ENCODE measurements around the gene KRT71.

The KRT71 gene

GRCh38 chr12:52524241-52524897 lies 28.6 kb downstream of the KRT71 start:
- intact Hi-C loops (cut with DNase I), result no loop called here
- no peak for DNase-seq

DNA sequence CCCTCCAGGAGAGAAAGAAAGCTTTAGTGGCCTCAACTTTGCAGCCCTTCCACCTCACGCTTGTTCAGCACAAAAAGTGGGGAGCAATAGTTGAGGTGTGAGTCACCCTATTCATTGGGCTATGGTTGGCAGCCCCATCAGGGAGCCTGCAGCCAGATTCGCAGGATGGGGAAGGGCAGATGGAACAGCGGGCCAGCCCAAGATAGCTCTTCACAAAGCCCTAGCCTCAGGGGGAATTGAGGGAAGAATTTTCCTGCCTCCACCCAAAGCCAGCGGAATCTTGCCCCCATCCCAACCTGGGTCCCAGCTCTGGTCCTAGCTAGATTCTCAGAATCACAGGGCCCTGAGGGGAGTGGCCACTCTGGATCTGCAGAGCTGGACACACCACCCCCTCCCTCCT lies 29.1 kb downstream of the KRT71 start:
- intact Hi-C loops (cut with DNase I), result no loop called here
- DNase-seq, result no peak

- intact Hi-C loops (cut with DNase I), result no loop called here
- DNase-seq, result peak in 4 of 10 donors; percentile 32 to 89 (median 50)
These were observed 30.5 kb downstream of the KRT71 start for GRCh38 chr12:52522346-52523011.

DNA sequence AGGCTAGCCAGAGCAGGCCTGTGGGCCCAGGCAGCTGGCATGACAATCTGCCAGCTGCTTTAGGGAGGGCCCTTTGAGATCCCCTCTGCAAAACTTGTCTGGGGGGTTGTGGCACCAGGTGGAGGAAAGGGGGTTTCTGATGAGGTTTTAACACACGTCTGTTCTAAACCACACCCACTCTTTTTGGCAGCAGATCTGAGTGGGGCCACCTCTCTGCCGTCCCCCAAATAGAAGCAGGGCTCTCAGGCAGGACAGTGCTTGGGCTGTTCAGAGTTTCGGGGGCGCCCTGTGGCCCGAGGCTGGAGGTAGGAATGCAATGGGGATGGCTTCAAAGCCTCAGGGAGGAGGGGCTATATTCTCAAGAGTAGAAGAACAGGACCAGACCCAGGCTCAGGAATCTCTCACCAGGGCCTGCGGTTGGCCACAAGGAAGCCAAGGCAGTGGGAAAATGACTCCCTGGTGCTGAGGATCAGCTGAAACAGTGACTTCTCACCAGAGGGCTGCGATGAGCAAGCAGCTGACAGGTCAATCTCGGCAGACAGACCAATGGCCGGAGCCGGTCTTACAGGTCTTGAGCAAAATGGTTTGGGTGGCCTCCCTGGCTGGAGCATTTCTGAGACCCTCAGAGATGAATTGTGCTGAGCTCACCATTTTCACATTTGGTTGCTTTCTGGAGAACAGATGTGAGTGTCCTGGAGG lies 31.2 kb downstream of the KRT71 start:
- no peak for DNase-seq
- intact Hi-C loops (cut with DNase I), result no loop called here

GRCh38 chr12:52521175-52521567 lies 31.8 kb downstream of the KRT71 start:
- no peak for DNase-seq
- intact Hi-C loops (cut with DNase I), result no loop called here

DNA sequence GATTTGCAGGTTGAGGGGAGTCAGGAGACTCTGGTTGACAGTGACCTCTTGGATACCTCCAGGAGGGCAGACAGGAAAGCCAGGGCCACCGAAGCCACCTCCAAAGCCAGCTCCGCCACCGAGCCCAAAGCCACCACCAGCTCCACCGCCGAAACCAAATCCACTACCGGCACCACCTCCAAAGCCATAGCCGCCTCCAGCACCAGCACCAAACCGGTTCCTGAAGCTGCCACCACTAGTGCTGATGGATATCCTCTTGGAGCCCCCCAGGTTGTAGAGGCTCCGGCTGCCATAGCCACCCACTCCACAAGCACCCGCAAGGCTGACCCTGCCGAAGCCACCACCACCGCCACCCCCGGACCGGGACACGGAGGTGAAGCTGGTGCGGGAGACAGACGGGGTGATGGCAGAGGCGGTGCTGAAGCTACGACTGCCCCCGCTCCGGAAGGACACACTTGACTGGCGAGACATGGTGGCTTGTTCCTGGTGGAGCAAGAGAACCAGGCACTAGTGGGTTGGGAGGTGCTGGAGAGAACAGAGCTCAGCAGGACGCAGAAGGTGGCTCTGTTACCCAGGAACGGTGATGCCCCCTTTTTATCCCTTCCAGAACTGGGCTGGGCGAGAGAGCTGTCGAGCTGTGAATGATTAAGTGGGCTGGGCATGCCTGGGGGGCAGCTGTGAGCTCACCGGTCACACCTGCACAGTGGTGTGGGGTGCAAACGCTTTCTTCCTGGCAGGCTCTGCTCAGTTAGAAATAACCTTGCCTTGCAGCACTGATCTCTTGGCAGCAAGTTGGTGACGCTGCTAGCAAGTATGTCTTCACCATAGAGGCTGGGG lies 32.9 kb downstream of the KRT71 start, which contains the start of gene KRT5:
Gene KRT5, minus strand, starts transcription at position 569 of the 837 bp plus-strand sequence. Its CDS starts 98 bp downstream, at position 471.
- intact Hi-C loops (cut with DNase I), result no loop called here
- DNase-seq, result peak in 1 of 10 donors; percentile 84

DNA sequence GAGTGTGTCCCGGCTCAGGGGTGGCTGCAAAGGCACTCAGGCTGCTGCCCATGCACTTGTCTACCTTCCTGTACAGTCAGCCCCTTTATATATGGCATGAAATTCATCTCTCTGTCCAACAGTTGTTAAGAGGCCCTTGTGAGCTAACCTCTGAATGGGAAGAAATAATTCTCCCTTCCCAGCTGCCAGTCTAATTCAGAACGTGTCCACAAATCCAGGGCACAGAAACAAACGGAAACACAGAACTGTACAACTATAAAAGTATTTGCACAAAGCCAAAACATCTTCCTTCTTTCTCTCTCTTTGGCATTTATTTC lies 33.6 kb downstream of the KRT71 start:
- DNase-seq, result no peak
- intact Hi-C loops (cut with DNase I), result no loop called here

GRCh38 chr12:52518574-52519386 lies 34.2 kb downstream of the KRT71 start:
- DNase-seq, result no peak
- intact Hi-C loops (cut with DNase I), result no loop called here

- no peak for DNase-seq
- intact Hi-C loops (cut with DNase I), result no loop called here
These were observed 35.1 kb downstream of the KRT71 start for GRCh38 chr12:52517888-52518287.

DNA sequence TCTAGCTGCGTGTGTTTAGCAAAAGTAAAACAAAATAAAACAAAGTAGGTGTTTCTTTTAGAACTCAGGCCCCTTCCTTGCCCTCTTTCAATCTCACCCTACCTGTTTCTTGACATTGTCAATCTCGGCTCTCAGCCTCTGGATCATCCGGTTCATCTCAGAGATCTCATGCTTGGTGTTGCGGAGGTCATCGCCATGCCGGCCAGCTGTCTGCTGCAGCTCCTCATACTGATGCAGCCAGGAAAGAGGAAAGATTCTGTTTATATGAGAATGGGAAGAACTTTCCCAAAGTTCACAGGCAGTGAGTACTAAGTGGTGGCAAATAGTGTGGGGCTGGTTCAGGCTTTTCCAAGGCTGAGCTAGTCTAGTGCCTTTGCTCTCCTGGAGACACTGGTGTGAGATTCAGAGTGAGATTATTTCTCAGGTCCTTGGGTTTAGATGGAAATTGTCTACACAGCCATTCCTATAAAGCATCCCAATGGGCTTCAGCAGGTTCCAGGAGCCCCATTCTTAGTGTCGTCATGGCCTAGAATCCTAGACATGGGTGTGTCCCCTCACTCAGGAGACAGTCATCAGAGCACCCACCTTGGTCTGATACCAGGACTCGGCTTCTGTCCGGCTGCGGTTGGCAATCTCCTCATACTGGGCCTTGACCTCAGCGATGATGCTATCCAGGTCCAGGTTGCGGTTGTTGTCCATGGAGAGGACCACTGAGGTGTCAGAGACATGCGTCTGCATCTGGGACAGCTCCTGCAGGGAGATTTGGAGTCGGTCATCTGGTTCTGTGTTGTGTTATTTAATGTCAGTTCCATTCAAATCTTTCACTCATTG lies 35.7 kb downstream of the KRT71 start:
- intact Hi-C loops (cut with DNase I), result no loop called here
- DNase-seq, result no peak

GRCh38 chr12:52515927-52516831 lies 36.8 kb downstream of the KRT71 start:
- intact Hi-C loops (cut with DNase I), result no loop called here

DNA sequence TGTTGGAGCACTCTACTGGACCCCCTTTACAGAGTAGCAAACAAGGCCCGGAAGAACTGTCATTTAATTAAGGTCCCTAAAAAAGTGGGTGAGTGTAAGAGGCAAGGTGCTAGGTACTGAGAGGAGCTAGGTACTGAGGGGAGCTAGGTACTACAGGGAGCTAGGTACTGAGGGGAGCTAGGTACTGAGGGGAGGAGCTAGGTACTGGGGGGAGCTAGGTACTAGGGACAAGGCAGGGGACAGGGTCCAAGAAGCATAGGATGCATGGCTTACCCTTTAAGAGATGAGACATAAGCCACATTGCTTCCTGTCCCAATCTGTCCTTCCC lies 37.7 kb downstream of the KRT71 start:
- DNase-seq, result no peak
- intact Hi-C loops (cut with DNase I), result no loop called here

More at GRCh38 chr12:52515927-52516831, 36.8 kb downstream of the KRT71 start:
- no peak for DNase-seq

DNA sequence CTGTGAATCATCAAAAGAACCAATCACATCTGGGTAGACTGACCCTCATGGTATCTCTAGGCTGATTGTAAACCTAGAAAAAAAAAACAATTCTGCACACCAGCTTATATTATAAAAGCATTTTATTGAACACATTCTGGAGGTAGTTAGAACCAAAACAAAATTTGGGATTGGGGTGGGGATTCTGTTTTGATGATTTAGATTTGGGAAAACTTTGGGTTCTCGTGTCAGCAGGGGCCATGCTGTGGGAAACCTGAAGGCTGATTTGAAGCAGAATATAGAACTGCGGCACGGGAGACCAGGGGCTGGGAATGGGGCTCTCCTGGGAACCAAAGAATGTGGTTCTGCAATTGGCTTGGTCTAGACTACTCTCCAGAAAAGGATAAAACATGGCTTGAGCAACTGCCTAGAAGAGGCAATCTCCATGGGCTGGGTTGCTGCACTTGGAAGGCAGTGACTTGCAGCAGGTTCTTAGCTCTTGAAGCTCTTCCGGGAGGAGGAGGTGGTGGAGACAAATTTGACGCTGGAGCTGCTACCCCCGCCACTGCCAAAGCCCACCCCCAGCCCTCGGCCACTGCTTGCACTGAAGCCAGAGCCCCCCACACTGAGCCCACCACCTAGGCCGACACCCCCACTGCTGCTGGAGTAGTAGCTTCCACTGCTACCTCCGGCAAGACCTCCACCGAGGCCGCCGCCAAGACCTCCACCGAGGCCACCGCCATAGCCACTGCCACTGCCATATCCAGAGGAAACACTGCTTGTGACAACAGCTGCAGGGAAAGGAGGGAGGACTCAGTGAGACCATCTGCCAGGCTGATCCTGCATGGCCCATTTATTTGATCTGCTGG lies 38.2 kb downstream of the KRT71 start:
- DNase-seq, result no peak

GRCh38 chr12:52513736-52514135 lies 39.2 kb downstream of the KRT71 start:
- no peak for DNase-seq
- intact Hi-C loops (cut with DNase I), result no loop called here

More for the DNA sequence above, 38.2 kb downstream of the KRT71 start:
- intact Hi-C loops (cut with DNase I), result no loop called here

DNA sequence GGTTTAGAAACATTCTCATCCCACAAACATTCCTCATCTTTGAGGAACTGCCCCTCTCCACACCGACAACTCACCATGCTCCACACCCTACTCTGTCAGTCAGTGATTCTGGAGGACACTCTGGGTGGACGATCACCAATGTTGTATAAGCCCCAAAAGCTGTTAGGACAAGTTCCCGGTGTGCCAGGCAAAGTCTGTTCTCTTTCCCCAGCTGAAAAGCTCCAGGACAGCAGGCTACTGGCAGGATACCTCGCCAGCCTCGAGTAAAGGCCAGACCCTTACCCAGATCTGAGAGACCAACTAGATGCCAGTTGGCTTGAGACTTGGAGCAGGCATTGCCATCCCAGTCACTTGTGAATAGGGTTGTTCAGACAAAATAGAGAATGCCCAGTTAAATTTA lies 44.7 kb downstream of the KRT71 start:
- intact Hi-C loops (cut with DNase I), result loop anchor here (5.0 kb wide), 1 partner anchor 136 kb away; no protein-coding TSS in a partner anchor
- no peak for DNase-seq

GRCh38 chr12:52506858-52507715 lies 45.9 kb downstream of the KRT71 start:
- no peak for DNase-seq
- intact Hi-C loops (cut with DNase I), result loop anchor here (5.0 kb wide), 1 partner anchor 135 kb away; no protein-coding TSS in a partner anchor
